K562 (cell line): ENCODE data around the gene KCTD16. TPM values are rescaled to one million over a fixed set of nuclear protein-coding genes. Genes with fewer than 3 reads are reported as not detected.

Experiments
- ATAC-seq: fragments of 200-7000 bp; cut with Tn5 transposase; 3 replicates; pipeline ENCODE4 v1.9.1; 2020; ENCODE audit warnings: moderate library complexity
- BruUV-seq: library from RNA; stranded (reverse); fragments of 400-500 nt; replicated peaks from 2 replicates; lab custom pipeline; 2021; lab: Mats Ljungman, UMichigan
- CTCF ChIA-PET: fragments of 300-600 bp; formaldehyde crosslinking; extraction: SDS; loops from one replicate; lab custom pipeline; 2021; ENCODE audit warnings: low intra/inter-chr PET ratio; lab: Yijun Ruan, JAX
- POLR2A ChIA-PET: fragments of 300-600, 350-650 bp; sonication (Branson Sonifier 250); formaldehyde crosslinking; extraction: SDS; loops from one replicate; lab custom pipeline; 2021; ENCODE audit warnings: antibody characterized with exemption, inconsistent platforms; lab: Yijun Ruan, JAX
- DNase-seq, 4 experiments: peaks; one replicate each; pipeline versions ENCODE4 v3.0.0 to v3.0.0-alpha.2; 2011 to 2018; ENCODE audit warnings: low spot score in 3 of 4, mixed read lengths in 3 of 4; ENCODE audit errors: extremely low read depth in 1 of 4
- FAIRE-seq: peaks from 2 replicates; lab custom pipeline; 2011; peaks lifted over from hg19 to GRCh38; lab: Jason Lieb, UNC
- H2AFZ ChIP-seq: 2 replicates; pipeline ENCODE4 v1.6.0; 2011; ENCODE audit warnings: low read depth, low read length, control low read depth, inconsistent platforms
- H3K27ac ChIP-seq: fragments of 200-600 bp; 3 replicates; pipeline ENCODE4 v1.8.0; 2011; ENCODE audit warnings: low read depth, mild to moderate bottlenecking, control low read depth, inconsistent platforms, low read length, moderate library complexity, mixed read lengths; ENCODE audit errors: extremely low read depth
- H3K27me3 ChIP-seq, 2 experiments: fragments of 300-600 bp in 1 of 2; 2 replicates in 1 of 2; 3 replicates in 1 of 2; pipeline versions ENCODE4 v1.6.0 to v1.8.0; 2011; ENCODE audit warnings: inconsistent platforms in 2 of 2, low read length in 2 of 2, mild to moderate bottlenecking in 1 of 2, mixed read lengths in 1 of 2, moderate library complexity in 1 of 2; ENCODE audit not compliant: control insufficient read depth in 2 of 2, insufficient read depth in 2 of 2
- H3K36me3 ChIP-seq: fragments of 300-600 bp; 3 replicates; pipeline ENCODE4 v1.8.0; 2011; ENCODE audit warnings: mild to moderate bottlenecking, low read length, inconsistent platforms; ENCODE audit not compliant: control insufficient read depth, insufficient read depth
- H3K4me1 ChIP-seq, 2 experiments: fragments of 200-600 bp in 1 of 2; replicated peaks in 1 of 2; 2 replicates in 1 of 2; 3 replicates in 1 of 2; pipeline versions ENCODE4 v1.5.1 to v1.8.0; 2011; ENCODE audit warnings: inconsistent platforms in 2 of 2, low read length in 2 of 2, mild to moderate bottlenecking in 1 of 2, mixed read lengths in 1 of 2, moderate library complexity in 1 of 2; ENCODE audit not compliant: control insufficient read depth in 2 of 2, insufficient read depth in 2 of 2
- H3K4me2 ChIP-seq: 2 replicates; pipeline ENCODE4 v1.6.1; 2011; ENCODE audit warnings: low read length, control low read depth, inconsistent platforms, mixed read lengths; ENCODE audit not compliant: insufficient read depth
- H3K4me3 ChIP-seq: fragments of 200-600 bp; sonication (generic), shearing (Covaris generic); 2 replicates; pipeline ENCODE4 v1.5.1; 2016; ENCODE audit warnings: control low read depth, inconsistent platforms
- H3K79me2 ChIP-seq: fragments of 200-600 bp; 3 replicates; pipeline ENCODE4 v1.8.0; 2011; ENCODE audit warnings: low read length, inconsistent platforms; ENCODE audit not compliant: control insufficient read depth, insufficient read depth
- H3K9ac ChIP-seq, 2 experiments: 2 replicates each; pipeline versions ENCODE4 v1.6.0 to v1.6.1; 2011; ENCODE audit warnings: low read depth in 2 of 2, low read length in 2 of 2, control low read depth in 1 of 2, inconsistent platforms in 1 of 2, mild to moderate bottlenecking in 1 of 2, mixed read lengths in 1 of 2; ENCODE audit not compliant: insufficient read depth in 1 of 2
- H3K9me1 ChIP-seq: one replicate; pipeline ENCODE4 v1.6.0; 2011; ENCODE audit warnings: inconsistent platforms, mild to moderate bottlenecking, low read length, moderate library complexity; ENCODE audit not compliant: control insufficient read depth, insufficient read depth
- H3K9me3 ChIP-seq: replicated peaks from 2 replicates; pipeline ENCODE4 v1.5.1; 2011; ENCODE audit warnings: low read depth, low read length, inconsistent platforms; ENCODE audit not compliant: control insufficient read depth, insufficient read depth
- H4K20me1 ChIP-seq: replicated peaks from 2 replicates; pipeline ENCODE4 v1.6.1; 2011; ENCODE audit warnings: low read length, inconsistent platforms, mixed read lengths; ENCODE audit not compliant: control insufficient read depth, insufficient read depth
- CBFA2T2 ChIP-seq: fragments of 450-650 bp; conservative IDR thresholded peaks from 2 replicates; pipeline ENCODE4 v1.6.1; 2017; ENCODE audit warnings: mild to moderate bottlenecking
- GTF2F1 ChIP-seq: IDR thresholded peaks from 2 replicates; pipeline ENCODE4 v1.6.1; 2011; ENCODE audit warnings: low read depth, low read length, improper control_type of control experiment
- KLF10 ChIP-seq: fragments of 250-450 bp; sonication (Bioruptor Pico); IDR thresholded peaks from 2 replicates; pipeline ENCODE4 v1.6.1; 2021; ENCODE audit warnings: matching md5 sums
- MTA3 ChIP-seq: fragments of 450-650 bp; formaldehyde crosslinking; IDR thresholded peaks from 2 replicates; pipeline ENCODE4 v1.6.1; 2017; ENCODE audit warnings: mild to moderate bottlenecking, borderline replicate concordance
- PHB2 ChIP-seq: fragments of 450-650 bp; IDR thresholded peaks from 2 replicates; pipeline ENCODE4 v1.6.1; 2017; ENCODE audit warnings: low read depth
- RAD51 ChIP-seq: fragments of 450-650 bp; IDR thresholded peaks from 2 replicates; pipeline ENCODE4 v1.7.1; 2016; ENCODE audit warnings: low read depth, mild to moderate bottlenecking, borderline replicate concordance
- RBFOX2 ChIP-seq: fragments of 200-400 bp; formaldehyde crosslinking; IDR thresholded peaks from 2 replicates; pipeline ENCODE4 v1.6.1; 2017; ENCODE audit warnings: low read depth, mild to moderate bottlenecking, low read length, moderate library complexity
- SMARCE1 ChIP-seq: fragments of 450-650 bp; IDR thresholded peaks from 2 replicates; pipeline ENCODE4 v1.7.1; 2016; ENCODE audit warnings: mild to moderate bottlenecking
- TAF15 ChIP-seq: fragments of 200-400 bp; formaldehyde crosslinking; IDR thresholded peaks from 2 replicates; pipeline ENCODE4 v1.6.1; 2017; ENCODE audit warnings: mild to moderate bottlenecking, low read depth, low read length, moderate library complexity
- TARDBP ChIP-seq: fragments of 450-650 bp; IDR thresholded peaks from 2 replicates; pipeline ENCODE4 v1.6.1; 2016
- TCF3 ChIP-seq: sonication (generic); formaldehyde crosslinking; IDR thresholded peaks from 2 replicates; pipeline ENCODE4 v1.4.0; 2020; ENCODE audit warnings: mild to moderate bottlenecking, missing genetic modification reagents
- ZNF174 ChIP-seq: fragments of 250-450 bp; sonication (Bioruptor Pico); IDR thresholded peaks from 2 replicates; pipeline ENCODE4 v1.4.0; 2020; ENCODE audit warnings: mild to moderate bottlenecking
- WGBS: fragments of 100-300 bp; shearing (Covaris generic); methylation state at CpG from one replicate; pipeline ENCODE4 v1.1.6; 2016; ENCODE audit warnings: low coverage, mixed read lengths; ENCODE audit not compliant: insufficient coverage; ENCODE audit errors: missing lambda C conversion rate; 5-methylcytosine and 5-hydroxymethylcytosine counted together
- in situ Hi-C: fragments of 300-500 bp; cut with MboI; formaldehyde crosslinking; loops from 4 replicates; pipeline ENCODE4 v1.15.0; 2018; ENCODE audit warnings: inconsistent platforms, mixed read lengths
- intact Hi-C: fragments of 100-400 bp; cut with micrococcal nuclease; formaldehyde crosslinking; loops from 2 replicates; pipeline ENCODE4 v1.14.2; 2022
- polyA plus RNA-seq, 8 experiments: library from polyadenylated mRNA; depleted of rRNA in 4 of 8; stranded (reverse) in 5 of 8; unstranded in 3 of 8; fragments of >200 nt; fragmentation: Nextera tagmentation in 2 of 8; fragmentation: Illumina TruSeq in 1 of 8; extraction: Ambion mirVana in 2 of 8; extraction: Trizol in 1 of 8; gene quantifications; 2 replicates each; pipeline versions ENCODE4 v1.2.1 to v1.2.3, GENCODE V29; 2011 to 2014; ENCODE audit warnings: inconsistent platforms in 1 of 8, missing spikeins in 1 of 8
- total RNA-seq, 7 experiments: library from RNA; depleted of rRNA in 6 of 7; stranded (reverse); fragments of >200 nt in 6 of 7; fragmentation: Illumina TruSeq in 2 of 7; extraction: Trizol in 2 of 7; gene quantifications; 2 replicates each; pipeline versions ENCODE4 v1.2.1 to v1.2.3, GENCODE V29; 2011 to 2021; ENCODE audit warnings: low replicate concordance in 1 of 7
- TF ChIP-seq, protein P1 (sequence below): sonication (generic); formaldehyde crosslinking; IDR thresholded peaks from 2 replicates; pipeline ENCODE4 v1.8.0; 2022; ENCODE audit warnings: missing genetic modification reagents, mild to moderate bottlenecking, borderline replicate concordance
- TF ChIP-seq, protein P2 (sequence below), 2 experiments: fragments of 250-450 bp in 1 of 2; fragments of 450-650 bp in 1 of 2; sonication (Bioruptor Pico) in 1 of 2; IDR thresholded peaks; 2 replicates each; pipeline versions ENCODE4 v1.6.1 to v1.8.0; 2016 to 2021; ENCODE audit warnings: mild to moderate bottlenecking in 2 of 2, moderate library complexity in 2 of 2, missing compliant biosample characterization in 1 of 2, missing genetic modification characterization in 1 of 2
- TF ChIP-seq, protein P3 (sequence below), 3 experiments: IDR thresholded peaks in 2 of 3; conservative IDR thresholded peaks in 1 of 3; 2 replicates each; pipeline ENCODE4 v1.5.1; 2011 to 2012; ENCODE audit warnings: low read length in 3 of 3, mild to moderate bottlenecking in 3 of 3, control low read depth in 2 of 3, improper control_type of control experiment in 1 of 3, inconsistent platforms in 1 of 3, low read depth in 1 of 3, mixed read lengths in 1 of 3, moderate library complexity in 1 of 3; ENCODE audit not compliant: insufficient read depth in 2 of 3

The KCTD16 gene
- total and polyA plus RNA-seq, 9 of the 15 experiments (the other 6 are each of a cell fraction or from before 2014, with no cell fraction given) = 0.04 TPM; not detected in 8

DNA sequence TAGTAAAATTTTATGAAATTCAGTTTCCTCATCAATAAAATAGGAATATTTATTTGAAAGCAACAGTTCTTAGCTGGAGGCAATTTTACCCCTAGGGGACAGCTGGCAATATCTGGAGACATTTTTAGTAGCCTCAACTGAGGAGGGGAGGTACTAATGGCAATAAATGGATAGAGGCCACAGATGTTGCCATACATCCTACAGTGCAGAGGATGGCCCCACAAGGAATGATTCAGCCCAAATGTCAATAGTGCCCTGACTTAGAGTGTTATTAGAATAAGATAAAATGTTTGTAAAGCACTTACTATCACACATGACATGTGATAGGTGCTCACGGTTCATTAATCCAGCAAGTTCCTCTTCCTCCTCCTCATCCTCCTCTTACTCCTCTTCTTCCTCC, 293.6 kb downstream of the KCTD16 start (continued):
- TF ChIP-seq RBFOX2 (no peak), MTA3 (no peak)

DNA sequence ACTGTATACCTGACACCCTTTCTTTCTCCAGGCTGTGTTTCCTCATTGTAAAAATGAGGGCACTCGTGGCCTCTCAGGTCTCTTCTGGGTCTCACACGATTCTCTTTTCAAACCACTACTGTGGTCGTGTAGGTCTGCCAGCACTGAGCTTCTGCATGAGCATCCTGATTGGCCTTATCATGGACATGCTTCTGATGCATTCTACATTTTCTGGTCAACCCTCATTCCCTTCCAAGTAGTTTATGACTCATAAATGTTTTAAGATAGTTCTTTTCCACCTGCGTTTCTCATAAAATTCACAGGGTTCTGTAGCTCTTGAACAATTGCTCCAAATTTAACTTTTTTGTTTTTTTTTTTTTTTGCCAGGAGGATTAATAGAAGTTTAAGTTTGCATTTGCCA, 294.8 kb downstream of the KCTD16 start:
- Histone ChIP-seq H3K9me3 (no peaks in the 10 kb centered on the region), H3K27ac (no peak overlapping the region), H4K20me1 (no peaks in the 10 kb centered on the region), H3K9ac (no peak overlapping the region), H3K9me1 (no peaks in the 10 kb centered on the region), H2AFZ (no peak overlapping the region), H3K27me3 (no peaks in the 10 kb centered on the region), H3K4me1 (no peaks in the 10 kb centered on the region), H3K4me3 (no peak overlapping the region), H3K79me2 (no peaks in the 10 kb centered on the region), H3K4me2 (no peak overlapping the region), H3K36me3 (no peaks in the 10 kb centered on the region)
- FAIRE-seq = no peak
- in situ Hi-C loops = no loop called here
- CTCF ChIA-PET = no interaction called here
- intact Hi-C loops = no loop called here
- no peak for DNase-seq
- no peak for TF ChIP-seq TARDBP
- TF ChIP-seq, protein P1, sequence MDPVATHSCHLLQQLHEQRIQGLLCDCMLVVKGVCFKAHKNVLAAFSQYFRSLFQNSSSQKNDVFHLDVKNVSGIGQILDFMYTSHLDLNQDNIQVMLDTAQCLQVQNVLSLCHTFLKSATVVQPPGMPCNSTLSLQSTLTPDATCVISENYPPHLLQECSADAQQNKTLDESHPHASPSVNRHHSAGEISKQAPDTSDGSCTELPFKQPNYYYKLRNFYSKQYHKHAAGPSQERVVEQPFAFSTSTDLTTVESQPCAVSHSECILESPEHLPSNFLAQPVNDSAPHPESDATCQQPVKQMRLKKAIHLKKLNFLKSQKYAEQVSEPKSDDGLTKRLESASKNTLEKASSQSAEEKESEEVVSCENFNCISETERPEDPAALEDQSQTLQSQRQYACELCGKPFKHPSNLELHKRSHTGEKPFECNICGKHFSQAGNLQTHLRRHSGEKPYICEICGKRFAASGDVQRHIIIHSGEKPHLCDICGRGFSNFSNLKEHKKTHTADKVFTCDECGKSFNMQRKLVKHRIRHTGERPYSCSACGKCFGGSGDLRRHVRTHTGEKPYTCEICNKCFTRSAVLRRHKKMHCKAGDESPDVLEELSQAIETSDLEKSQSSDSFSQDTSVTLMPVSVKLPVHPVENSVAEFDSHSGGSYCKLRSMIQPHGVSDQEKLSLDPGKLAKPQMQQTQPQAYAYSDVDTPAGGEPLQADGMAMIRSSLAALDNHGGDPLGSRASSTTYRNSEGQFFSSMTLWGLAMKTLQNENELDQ (CRISPR knock-in tag) = no peak
- TF ChIP-seq RAD51 = no peak
- no peak for TF ChIP-seq TAF15
- no peak for TF ChIP-seq TCF3
- no peak for TF ChIP-seq GTF2F1
- no peak for TF ChIP-seq PHB2
- TF ChIP-seq, protein P2, sequence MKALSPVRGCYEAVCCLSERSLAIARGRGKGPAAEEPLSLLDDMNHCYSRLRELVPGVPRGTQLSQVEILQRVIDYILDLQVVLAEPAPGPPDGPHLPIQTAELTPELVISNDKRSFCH (CRISPR knock-in tag; IDR thresholded peaks at IDR 0.05) = no peak
- TF ChIP-seq, protein P2 (tag; IDR thresholded peaks at IDR 0.05) = no peak
- TF ChIP-seq CBFA2T2 = no peak
- no peak for TF ChIP-seq ZNF174 (CRISPR knock-in tag)
- no peak for TF ChIP-seq KLF10 (CRISPR knock-in tag)
- TF ChIP-seq, protein P3, sequence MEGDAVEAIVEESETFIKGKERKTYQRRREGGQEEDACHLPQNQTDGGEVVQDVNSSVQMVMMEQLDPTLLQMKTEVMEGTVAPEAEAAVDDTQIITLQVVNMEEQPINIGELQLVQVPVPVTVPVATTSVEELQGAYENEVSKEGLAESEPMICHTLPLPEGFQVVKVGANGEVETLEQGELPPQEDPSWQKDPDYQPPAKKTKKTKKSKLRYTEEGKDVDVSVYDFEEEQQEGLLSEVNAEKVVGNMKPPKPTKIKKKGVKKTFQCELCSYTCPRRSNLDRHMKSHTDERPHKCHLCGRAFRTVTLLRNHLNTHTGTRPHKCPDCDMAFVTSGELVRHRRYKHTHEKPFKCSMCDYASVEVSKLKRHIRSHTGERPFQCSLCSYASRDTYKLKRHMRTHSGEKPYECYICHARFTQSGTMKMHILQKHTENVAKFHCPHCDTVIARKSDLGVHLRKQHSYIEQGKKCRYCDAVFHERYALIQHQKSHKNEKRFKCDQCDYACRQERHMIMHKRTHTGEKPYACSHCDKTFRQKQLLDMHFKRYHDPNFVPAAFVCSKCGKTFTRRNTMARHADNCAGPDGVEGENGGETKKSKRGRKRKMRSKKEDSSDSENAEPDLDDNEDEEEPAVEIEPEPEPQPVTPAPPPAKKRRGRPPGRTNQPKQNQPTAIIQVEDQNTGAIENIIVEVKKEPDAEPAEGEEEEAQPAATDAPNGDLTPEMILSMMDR (IDR thresholded peaks at IDR 0.05 in 2 of 3, conservative IDR thresholded peaks at IDR 0.05 in 1 of 3; ENCODE audit: insufficient read depth in 2 of 3, low read depth in 1 of 3, low read length in 3 of 3) = no peak
- no peak for TF ChIP-seq SMARCE1
- no peak for ATAC-seq
- 0% methylated on average over 4 of the region's 4 CpGs for WGBS
- POLR2A ChIA-PET = no interaction called here
- BruUV-seq = no TSS peak
